TTC549 (cell line): ENCODE results near the gene DDR1.
"Not testable (repeated sequence)": the region's sequence is repeated elsewhere in the genome, so short reads cannot be mapped to it uniquely, and the experiment has no call there.

ENCODE experiments used
- FAIRE-seq: peaks from 2 replicates; lab custom pipeline; 2012; peaks lifted over from hg19 to GRCh38; lab: Jason Lieb, UNC

DDR1 gene

DNA sequence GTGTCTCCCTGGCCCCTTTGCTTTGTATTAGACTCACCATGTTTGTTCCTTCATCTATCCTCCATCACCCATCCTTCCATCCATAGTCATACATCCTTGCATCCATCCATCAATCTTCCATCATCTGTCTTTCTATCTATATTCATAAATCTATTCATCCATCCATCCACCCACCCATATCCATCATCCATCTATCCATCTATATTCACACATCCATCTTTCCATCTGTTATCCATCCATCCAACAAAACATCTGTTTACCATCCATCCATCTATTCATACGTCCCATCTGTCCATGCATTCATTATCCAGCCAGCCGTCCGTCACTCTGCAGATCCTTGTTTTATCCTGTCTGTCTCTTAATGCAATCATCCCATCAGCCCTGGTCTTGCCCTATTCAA lies 10.6 kb downstream of the DDR1 start:
- FAIRE-seq = no peak

GRCh38 chr6:30895343-30895742 lies 11.0 kb downstream of the DDR1 start:
- FAIRE-seq = no peak

- no peak for FAIRE-seq
These were observed 12.2 kb downstream of the DDR1 start for GRCh38 chr6:30896541-30896940.

GRCh38 chr6:30897882-30898281 lies 13.6 kb downstream of the DDR1 start:
- FAIRE-seq = no peak

DNA sequence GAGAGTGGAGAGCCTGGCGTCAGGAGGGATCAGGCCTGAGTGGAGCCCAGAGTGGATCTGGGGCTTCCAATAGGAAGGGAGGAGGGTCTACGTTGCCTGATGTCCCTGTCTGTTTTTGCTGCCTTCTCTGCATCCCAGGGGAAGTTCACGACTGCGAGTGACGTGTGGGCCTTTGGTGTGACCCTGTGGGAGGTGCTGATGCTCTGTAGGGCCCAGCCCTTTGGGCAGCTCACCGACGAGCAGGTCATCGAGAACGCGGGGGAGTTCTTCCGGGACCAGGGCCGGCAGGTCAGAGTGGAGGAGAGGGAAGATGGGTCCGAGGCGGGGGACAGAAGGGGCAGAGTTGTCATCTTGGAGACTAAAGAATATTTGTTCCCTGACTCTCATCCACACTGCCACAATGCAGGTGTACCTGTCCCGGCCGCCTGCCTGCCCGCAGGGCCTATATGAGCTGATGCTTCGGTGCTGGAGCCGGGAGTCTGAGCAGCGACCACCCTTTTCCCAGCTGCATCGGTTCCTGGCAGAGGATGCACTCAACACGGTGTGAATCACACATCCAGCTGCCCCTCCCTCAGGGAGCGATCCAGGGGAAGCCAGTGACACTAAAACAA lies 14.5 kb downstream of the DDR1 start:
- no peak for FAIRE-seq

GRCh38 chr6:30900863-30901417 lies 16.6 kb downstream of the DDR1 start:
- no peak for FAIRE-seq

- FAIRE-seq = no peak
These were observed 17.1 kb downstream of the DDR1 start for GRCh38 chr6:30901436-30901835.

- not testable (repeated sequence) for FAIRE-seq
These were observed 17.9 kb downstream of the DDR1 start for GRCh38 chr6:30902196-30902595.

DNA sequence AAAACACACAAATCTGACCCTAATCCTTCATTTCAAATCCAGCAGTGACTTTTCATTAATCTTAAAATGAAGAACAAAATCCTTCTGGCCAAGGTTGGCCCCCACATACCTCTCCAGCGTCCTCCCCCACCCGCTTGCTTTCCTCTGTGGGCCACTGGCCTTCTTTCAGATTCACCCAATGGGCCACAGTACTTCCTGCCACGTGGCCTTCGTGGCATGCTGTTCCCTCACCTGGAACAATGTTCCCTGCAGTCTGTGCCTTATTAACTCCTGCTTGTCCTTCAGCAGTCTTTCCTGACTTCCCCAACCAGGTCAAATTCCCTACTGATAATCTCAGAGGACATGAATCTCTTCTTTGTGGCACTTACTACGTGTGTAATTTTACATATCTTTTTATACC lies 18.4 kb downstream of the DDR1 start:
- FAIRE-seq = no peak

DNA sequence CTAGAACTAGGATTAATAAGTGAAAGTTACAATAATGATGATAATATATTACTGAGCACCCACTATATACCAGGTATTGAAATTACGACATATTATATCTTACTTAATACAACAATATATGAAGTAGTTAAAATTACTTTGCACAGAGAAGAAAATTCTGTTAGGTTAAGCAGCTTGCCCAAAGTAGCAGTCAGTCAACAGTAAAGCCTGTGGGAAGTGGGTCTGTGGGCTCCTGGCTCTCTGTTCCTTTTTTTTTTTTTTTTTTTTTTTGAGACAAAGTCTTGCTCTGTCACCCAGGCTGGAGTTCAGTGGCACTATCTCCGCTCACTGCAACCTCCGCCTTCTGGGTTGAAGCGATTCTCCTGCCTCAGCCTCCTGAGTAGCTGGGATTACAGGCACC lies 18.9 kb downstream of the DDR1 start:
- FAIRE-seq = no peak

DNA sequence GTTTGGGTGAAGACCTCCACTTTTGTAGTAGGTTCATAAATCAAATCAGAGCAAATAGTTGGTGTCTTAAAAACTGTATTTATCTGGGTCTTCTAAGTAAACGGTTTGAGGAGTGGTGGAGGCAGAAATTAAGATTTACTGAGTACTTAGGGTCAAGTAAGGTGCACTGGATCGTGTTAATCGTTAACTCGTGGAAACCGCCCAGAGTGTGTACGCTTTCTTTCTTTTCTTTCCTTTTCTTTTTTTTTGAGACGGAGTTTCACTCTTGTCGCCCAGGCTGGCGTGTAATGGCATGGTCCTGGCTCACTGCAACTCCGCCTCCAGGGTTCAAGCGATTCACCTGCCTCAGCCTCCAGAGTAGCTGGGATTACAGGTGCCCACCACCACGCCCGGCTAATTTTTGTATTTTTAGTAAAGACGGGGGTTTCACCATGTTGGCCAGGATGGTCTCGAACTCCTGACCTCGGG lies 23.0 kb downstream of the DDR1 start:
- not testable (repeated sequence) for FAIRE-seq

DNA sequence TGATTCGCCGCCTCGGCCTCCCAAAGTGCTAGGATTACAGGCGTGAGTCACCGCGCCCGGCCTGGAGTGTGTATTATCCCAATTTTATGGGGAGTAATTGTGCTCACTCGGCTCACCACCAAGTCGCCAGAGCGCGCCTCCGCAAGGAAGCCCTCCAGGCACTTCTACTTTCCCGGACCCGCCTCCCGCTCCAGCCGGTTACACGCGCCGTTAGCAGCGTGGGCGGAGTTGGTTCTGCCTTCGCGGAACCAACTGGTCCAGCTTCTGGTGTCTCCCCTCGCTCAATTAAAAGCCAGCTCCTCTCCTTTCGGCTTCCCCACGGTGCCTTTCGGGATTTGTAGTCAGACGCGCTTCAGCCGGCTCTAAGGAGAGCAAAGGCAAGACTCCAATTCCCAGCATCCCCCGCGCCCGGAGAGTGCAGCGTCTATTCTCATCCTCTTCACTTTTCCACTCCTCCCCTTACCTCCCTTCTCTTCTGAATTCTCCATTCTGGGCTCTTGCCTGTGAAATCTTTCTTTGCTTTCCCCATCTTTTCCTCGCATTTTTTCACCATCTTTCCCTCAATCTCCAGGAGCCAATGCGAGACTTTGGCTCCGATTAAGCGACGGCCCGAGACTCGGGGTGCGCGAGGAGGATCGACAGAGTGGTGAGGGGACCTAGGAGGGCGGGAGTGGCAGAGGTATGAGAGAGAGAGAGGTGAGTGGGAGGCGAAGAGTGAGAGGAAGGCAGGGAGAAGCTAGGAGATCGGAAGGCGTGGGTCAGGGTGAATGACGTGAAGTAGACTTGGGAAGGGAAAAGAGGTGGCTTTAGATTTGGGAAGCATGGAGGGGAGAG lies 23.7 kb downstream of the DDR1 start, which contains the start of gene GTF2H4:
Gene GTF2H4, plus strand, starts transcription at position 450 of the 834 bp plus-strand sequence.
- peak; percentile 60 for FAIRE-seq

DNA sequence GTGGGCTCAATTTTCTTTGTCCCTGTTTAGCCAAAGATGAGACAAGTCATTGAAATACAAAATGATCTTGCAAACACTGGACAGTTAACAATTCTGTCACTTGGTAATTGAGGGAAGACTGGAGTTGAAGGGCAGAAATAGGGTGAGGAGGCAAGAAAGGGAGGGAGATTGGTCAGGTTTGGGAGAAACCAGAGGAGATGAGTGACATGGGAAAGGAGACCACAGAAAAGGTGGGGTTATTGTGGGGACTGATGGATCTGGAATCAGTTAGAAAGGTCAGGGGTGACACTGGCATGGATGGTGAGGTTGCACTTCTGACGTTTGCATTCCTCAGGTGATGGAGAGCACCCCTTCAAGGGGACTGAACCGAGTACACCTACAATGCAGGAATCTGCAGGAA lies 24.4 kb downstream of the DDR1 start:
- FAIRE-seq = no peak

DNA sequence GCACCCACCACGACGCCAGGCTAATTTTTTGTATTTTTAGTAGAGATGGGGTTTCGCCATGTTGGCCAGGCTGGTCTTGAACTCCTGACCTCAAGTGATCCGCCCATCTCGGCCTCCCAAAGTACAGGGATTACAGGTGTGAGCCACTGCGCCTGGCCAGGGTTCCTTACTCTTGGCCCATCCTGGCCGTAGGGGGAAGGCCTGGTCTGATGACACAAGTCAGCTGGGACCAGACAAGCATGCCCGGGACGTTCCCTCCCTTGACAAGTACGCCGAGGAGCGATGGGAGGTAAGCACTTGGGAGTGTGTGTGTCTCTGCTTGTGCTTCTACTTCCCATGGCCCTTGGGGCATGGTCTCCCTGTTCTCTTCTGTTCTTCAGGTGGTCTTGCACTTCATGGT lies 26.2 kb downstream of the DDR1 start:
- not testable (repeated sequence) for FAIRE-seq

GRCh38 chr6:30912746-30913520 lies 28.6 kb downstream of the DDR1 start:
- FAIRE-seq = no peak

DNA sequence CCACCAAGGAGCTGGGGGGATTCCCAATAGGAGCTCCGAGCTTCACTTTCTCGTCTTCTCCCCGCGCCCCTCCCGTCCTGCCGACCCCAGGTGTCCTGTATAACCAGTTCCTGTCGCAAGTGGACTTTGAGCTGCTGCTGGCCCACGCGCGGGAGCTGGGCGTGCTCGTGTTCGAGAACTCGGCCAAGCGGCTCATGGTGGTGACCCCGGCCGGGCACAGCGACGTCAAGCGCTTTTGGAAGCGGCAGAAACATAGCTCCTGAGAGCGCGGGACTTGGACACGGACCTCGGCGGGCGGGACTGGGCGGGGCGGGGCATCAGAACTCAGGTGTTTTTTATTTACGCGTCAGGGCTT lies 29.4 kb downstream of the DDR1 start:
- FAIRE-seq = no peak

- FAIRE-seq = no peak
These were observed 29.9 kb downstream of the DDR1 start, which contains the start of gene VARS2 for GRCh38 chr6:30914076-30914853. Gene VARS2, plus strand, starts transcription at chr6:30914238. Its CDS starts 599 bp downstream, at chr6:30914837.

DNA sequence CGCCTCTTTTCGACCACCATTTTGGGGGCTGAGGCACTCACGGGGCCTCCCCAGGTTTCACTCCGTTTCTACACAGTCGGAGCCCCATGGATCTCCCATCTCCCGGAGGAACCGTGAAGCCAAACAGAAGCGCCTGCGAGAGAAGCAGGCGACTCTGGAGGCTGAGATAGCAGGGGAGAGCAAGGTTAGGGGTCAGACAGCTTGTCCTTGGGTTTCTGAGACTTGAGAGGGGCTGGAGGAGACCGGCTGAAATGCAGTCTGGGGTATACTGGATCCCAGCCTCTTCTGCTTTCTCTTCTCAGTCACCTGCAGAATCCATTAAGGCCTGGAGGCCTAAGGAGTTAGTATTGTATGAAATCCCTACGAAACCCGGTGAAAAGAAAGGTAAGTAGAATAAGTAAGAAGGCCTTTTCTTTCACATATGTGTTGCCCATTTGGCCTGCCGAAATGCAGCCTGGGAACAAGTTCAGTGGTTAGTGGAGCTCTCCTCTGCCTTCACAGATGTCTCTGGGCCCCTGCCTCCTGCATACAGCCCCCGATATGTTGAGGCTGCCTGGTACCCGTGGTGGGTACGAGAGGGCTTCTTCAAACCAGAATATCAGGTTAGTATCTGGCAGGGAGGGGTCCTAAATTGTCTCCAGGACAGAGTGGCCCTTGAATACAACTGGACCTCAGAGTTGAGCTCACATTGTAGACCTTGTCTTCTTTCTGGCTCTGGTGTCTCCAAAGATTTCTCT lies 30.7 kb downstream of the DDR1 start:
- FAIRE-seq = no peak

GRCh38 chr6:30915591-30915946 lies 31.2 kb downstream of the DDR1 start:
- no peak for FAIRE-seq

DNA sequence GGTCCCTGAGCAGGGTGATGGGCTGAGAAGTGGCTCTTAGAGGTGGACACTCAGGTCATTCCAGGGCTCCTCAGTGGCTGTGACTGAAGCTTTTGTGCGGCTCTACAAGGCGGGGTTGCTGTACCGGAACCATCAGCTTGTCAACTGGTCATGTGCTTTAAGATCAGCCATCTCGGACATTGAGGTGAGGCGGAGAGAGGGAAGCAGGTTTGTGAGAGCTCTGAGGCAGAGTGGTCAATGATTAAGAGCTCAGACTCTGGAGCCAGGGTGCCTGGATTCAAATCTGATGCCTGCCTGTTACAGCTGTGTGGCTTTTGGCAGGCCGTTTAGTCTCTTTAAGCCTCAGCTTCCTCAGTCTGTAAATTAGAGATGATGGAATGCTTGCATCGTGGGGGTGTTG lies 32.7 kb downstream of the DDR1 start:
- FAIRE-seq = no peak

- FAIRE-seq = no peak
These were observed 33.2 kb downstream of the DDR1 start for GRCh38 chr6:30917487-30917886.
